Stomach (tissue), 4 donors: Measurements from ENCODE around the gene PAPSS1.
"Not testable (repeated sequence)": the region's sequence is repeated elsewhere in the genome, so short reads cannot be mapped to it uniquely, and the experiment has no call there.

Experiments used
- CTCF ChIP-seq, 7 experiments: fragments of 450-650 bp in 4 of 7; fragments of 200-600 bp in 3 of 7; sonication (generic) in 3 of 7; IDR thresholded peaks; one replicate each; pipeline ENCODE4 v1.5.1; 2016 to 2019; ENCODE audit warnings: antibody characterized with exemption in 7 of 7, control low read depth in 2 of 7, mild to moderate bottlenecking in 1 of 7
- POLR2A ChIP-seq, 4 donors: fragments of 450-650 bp; IDR thresholded peaks; one replicate each; pipeline ENCODE4 v1.6.1; 2016; ENCODE audit warnings: antibody characterized with exemption in 4 of 4, control low read depth in 2 of 4, mild to moderate bottlenecking in 1 of 4, moderate library complexity in 1 of 4

- not testable (repeated sequence) for TF ChIP-seq POLR2A, CTCF (IDR thresholded peaks at IDR 0.05)
Observed at GRCh38 chr4:107726131-107726925, 6.3 kb upstream of the PAPSS1 start.
